Measurements from ENCODE around the gene ZBTB7C. TPM values are rescaled to one million over a fixed set of nuclear protein-coding genes. Genes with fewer than 3 reads are reported as not detected.

Gene ZBTB7C
- total and polyA plus RNA-seq, 9 donors = 1.5 to 26.6 (median 15.7) TPM

DNA sequence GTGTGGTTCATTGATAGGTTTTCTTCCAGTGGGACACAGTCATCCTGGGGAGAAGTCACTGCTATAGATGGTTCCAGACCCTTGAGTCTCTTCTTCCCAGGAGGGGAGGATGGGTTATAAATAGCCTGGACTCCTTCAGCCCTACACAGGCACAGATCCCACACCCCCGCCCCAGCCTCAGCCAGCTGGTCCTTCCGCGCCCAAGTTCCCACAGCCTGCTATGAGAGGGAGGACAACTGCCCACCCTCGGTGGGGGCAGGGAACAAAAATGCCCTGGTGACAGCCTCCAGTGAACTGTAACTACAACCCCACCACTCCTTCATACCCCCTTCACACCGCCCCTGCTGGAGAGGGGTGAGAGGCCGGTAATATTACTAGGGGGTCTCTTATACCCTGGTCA lies 3.2 kb downstream of the ZBTB7C start:
- intact Hi-C loops (cut with DNase I) = loop anchor here in 2 of 4 donors (5.0 kb wide), 2 partner anchors 59 to 64 kb away; no protein-coding TSS in a partner anchor
- Histone ChIP-seq H3K4me3 (no peak overlapping the region), H3K9me3 (no peaks in the 10 kb centered on the region), H3K27me3 (no peaks in the 10 kb centered on the region), H3K4me1 (ENCODE audit: insufficient read depth) (peaks cover 4% of the 10 kb centered on the region), H3K36me3 (no peaks in the 10 kb centered on the region), H3K27ac (no peak overlapping the region)
- no peak for DNase-seq
- TF ChIP-seq POLR2A (IDR thresholded peaks at IDR 0.05) = no peak
- no peak for TF ChIP-seq EP300 (IDR thresholded peaks at IDR 0.05)
- TF ChIP-seq, protein P1, sequence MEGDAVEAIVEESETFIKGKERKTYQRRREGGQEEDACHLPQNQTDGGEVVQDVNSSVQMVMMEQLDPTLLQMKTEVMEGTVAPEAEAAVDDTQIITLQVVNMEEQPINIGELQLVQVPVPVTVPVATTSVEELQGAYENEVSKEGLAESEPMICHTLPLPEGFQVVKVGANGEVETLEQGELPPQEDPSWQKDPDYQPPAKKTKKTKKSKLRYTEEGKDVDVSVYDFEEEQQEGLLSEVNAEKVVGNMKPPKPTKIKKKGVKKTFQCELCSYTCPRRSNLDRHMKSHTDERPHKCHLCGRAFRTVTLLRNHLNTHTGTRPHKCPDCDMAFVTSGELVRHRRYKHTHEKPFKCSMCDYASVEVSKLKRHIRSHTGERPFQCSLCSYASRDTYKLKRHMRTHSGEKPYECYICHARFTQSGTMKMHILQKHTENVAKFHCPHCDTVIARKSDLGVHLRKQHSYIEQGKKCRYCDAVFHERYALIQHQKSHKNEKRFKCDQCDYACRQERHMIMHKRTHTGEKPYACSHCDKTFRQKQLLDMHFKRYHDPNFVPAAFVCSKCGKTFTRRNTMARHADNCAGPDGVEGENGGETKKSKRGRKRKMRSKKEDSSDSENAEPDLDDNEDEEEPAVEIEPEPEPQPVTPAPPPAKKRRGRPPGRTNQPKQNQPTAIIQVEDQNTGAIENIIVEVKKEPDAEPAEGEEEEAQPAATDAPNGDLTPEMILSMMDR (IDR thresholded peaks at IDR 0.05) = no peak
- 69 to 78% (median 71%) methylated on average over 6 of the region's 6 CpGs for WGBS, 3 donors

DNA sequence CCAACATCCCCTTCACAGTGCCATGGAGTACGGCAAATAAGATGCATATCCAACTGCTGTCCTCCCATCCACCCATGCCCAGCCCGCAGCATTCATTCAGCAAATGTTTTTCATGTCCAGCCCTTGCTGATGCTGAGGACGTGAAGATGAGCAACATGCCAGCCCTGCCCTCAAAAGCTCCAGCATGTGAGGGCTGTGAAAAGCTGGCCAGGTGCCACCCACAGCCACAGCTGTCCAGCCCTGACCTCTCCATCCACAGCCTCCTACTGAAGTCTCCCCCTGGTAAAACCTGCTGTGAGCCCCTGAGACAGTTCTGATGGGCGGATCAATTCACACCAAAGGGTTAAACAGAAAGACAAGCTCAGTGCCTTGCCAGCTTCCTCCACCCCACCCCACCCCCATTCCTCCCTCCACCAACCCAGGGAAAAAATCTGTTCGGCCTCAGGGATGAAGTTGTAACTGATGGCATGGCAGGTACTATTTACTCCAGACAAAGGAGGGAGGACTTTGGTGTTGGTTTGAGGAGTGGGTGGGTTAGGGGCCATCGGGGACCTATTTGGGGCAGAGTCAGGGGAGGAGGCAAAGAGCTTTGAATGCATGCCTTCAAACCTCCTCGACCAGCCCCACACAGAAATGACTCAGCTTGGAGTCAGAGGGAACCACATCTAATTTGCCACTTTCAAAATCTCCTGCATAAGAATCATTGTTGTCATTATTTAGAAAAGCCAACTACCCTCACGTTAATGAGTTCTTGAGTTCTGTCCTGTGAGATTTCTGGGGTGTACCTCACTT lies 4.3 kb downstream of the ZBTB7C start:
- intact Hi-C loops (cut with DNase I) = loop anchor here in 2 of 4 donors (5.0 kb wide), 2 partner anchors 58 to 63 kb away; no protein-coding TSS in a partner anchor
- no peak for DNase-seq
- H3K4me1 ChIP-seq (ENCODE audit: insufficient read depth) = peaks cover 4% of the 10 kb centered on the region
- no peaks in the 10 kb centered on the region for H3K27me3 ChIP-seq
- 55 to 67% (median 57%) methylated on average over 8 of the region's 8 CpGs for WGBS, 3 donors
- H3K36me3 ChIP-seq = no peaks in the 10 kb centered on the region
- H3K9me3 ChIP-seq = no peaks in the 10 kb centered on the region
- no peak overlapping the region for H3K27ac ChIP-seq
- no peak overlapping the region for H3K4me3 ChIP-seq
- TF ChIP-seq EP300 (IDR thresholded peaks at IDR 0.05) (no peak), POLR2A (IDR thresholded peaks at IDR 0.05) (no peak)
- TF ChIP-seq, protein P1 (IDR thresholded peaks at IDR 0.05) = no peak

DNA sequence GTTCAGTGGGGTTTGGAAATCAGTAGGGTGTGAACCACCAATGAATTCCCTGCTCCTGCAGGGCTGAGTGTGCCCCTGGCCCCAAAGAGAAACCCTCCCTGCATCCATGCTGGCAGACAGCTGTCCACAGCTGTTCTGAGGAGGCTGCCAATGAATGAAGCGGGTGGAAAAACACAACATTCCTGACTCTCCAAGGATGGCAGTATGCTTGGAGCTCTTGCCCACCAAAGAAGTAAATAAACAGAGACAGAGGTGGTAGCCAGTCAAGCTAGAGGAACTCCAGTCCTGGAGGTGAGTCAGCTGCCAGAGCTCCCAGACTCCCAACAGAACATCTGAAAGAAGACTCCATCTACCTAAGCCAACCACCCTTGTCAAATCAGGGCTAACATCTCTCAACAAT lies 6.2 kb downstream of the ZBTB7C start:
- DNase-seq = peak in 3 of 5 donors; percentile 19 to 47 (median 40)
- H3K4me1 ChIP-seq (ENCODE audit: insufficient read depth) = peaks cover 4% of the 10 kb centered on the region
- intact Hi-C loops (cut with DNase I) = no loop called here
- TF ChIP-seq EP300 (IDR thresholded peaks at IDR 0.05) (no peak), POLR2A (IDR thresholded peaks at IDR 0.05) (no peak)
- TF ChIP-seq, protein P1 (IDR thresholded peaks at IDR 0.05) = no peak
- H3K27ac ChIP-seq = no peak overlapping the region
- 7 to 35% (median 32%) methylated on average over 1 of the region's 1 CpG for WGBS, 3 donors
- H3K4me3 ChIP-seq = no peak overlapping the region
- no peaks in the 10 kb centered on the region for H3K9me3 ChIP-seq
- no peaks in the 10 kb centered on the region for H3K27me3 ChIP-seq
- H3K36me3 ChIP-seq = no peaks in the 10 kb centered on the region

DNA sequence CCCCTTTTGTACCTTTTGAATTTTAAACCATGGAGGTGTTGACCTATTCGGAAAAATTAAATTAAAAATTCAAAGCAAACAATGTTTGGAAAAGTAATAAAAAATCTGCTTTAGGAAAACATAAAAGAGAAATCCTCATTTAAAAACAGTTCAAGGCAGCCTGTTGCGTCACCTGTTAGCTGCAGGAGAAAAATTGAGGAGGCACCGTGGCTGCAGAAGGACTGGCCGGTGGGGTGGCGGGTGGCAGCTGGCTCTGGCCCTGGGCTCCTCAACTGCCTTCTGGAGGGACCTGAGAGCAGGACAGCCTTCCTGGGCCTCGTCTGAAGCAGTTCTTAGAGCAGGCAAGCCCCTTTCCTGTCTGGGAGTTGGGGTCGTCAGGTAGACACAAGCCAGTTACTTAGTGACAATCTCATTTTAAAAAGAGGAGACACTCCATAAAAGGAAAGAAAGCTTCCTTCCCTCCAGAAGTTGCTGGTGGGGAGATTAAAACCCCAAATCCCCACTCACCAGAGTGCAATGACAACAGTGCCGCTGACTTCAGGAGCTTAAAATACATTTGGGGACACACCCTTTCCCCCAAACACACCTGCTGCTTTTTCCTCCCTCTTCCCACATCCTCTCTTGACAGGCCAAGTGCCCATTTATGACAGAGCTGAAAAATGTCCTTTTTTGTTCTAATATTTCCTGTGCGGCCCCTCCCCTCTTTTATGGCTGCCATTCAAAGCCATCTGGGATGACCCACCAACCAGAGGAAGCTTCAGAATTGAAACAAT lies 9.7 kb downstream of the ZBTB7C start:
- no peak for TF ChIP-seq POLR2A (IDR thresholded peaks at IDR 0.05)
- TF ChIP-seq EP300 (IDR thresholded peaks at IDR 0.05) = no peak
- TF ChIP-seq, protein P1 (IDR thresholded peaks at IDR 0.05) = no peak
- intact Hi-C loops (cut with DNase I) = no loop called here
- DNase-seq = no peak
- Histone ChIP-seq H3K9me3 (no peaks in the 10 kb centered on the region), H3K4me1 (ENCODE audit: insufficient read depth) (peaks cover 4% of the 10 kb centered on the region), H3K36me3 (no peaks in the 10 kb centered on the region), H3K27me3 (no peaks in the 10 kb centered on the region), H3K27ac (no peak overlapping the region), H3K4me3 (no peak overlapping the region)
- 89 to 93% (median 90%) methylated on average over 9 of the region's 9 CpGs for WGBS, 3 donors
